Glomerular visceral epithelial cell (primary cell): ENCODE results near the gene PIK3R1.

ENCODE experiments used
- DNase-seq: peaks from one replicate; pipeline ENCODE4 v3.0.0-alpha.2; 2016; ENCODE audit errors: extremely low spot score

Gene PIK3R1

DNA sequence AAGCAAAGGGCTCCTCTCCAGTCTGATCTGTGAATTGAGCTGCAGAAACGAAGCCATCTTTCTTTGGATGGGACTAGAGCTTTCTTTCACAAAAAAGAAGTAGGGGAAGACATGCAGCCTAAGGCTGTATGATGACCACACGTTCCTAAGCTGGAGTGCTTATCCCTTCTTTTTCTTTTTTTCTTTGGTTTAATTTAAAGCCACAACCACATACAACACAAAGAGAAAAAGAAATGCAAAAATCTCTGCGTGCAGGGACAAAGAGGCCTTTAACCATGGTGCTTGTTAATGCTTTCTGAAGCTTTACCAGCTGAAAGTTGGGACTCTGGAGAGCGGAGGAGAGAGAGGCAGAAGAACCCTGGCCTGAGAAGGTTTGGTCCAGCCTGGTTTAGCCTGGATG lies 82.1 kb downstream of the PIK3R1 start:
- DNase-seq: no peak

DNA sequence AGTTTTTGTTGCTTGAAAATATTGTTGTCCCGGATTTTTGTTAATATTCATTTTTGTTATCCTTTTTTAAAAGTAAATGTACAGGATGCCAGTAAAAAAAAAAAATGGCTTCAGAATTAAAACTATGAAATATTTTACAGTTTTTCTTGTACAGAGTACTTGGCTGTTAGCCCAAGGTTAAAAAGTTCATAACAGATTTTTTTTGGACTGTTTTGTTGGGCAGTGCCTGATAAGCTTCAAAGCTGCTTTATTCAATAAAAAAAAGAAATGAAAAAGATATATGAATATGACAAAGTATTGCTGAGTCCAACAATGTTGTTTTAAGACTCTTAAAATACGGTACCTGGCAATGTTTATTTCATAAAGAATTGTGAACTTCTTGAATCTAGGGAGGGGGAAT lies 82.9 kb downstream of the PIK3R1 start:
- DNase-seq: no peak

DNA sequence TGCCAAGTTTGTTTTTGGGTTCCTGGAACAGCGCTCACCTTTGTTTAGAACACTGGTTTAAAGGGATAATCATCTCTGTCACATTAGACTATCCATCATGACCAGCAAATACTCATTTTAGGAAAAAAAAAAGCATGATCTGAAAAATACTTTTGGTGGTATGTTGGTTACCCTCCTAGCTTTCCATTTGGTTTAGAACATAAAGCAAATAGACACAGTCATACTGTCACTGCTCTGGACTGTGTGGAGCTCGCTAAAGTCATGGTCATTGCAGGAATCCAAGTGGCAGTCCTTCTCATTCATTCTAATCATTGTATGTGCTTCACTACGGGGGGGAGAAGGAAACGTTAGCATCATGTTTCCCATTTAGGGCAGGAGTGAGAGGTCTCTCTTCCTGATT lies 83.5 kb downstream of the PIK3R1 start:
- no peak for DNase-seq

DNA sequence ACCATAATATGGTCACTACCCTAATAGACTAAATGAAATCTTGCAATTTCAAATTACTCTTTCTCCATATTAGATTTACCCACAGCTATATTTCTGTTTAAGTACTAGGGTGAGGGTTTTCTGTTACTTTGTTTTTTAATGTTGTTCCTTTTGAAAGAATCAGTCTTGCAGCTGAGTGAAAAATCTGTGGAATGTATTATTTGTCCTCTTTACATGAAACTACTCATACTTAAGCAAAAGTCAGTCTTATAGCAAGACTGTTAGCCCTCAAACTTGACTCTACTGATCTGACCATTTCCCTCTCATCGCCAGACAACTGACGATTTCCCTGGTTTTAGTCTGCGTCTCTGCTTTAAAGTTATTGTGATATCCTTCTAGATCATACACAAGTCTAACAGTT lies 84.0 kb downstream of the PIK3R1 start:
- DNase-seq: no peak

DNA sequence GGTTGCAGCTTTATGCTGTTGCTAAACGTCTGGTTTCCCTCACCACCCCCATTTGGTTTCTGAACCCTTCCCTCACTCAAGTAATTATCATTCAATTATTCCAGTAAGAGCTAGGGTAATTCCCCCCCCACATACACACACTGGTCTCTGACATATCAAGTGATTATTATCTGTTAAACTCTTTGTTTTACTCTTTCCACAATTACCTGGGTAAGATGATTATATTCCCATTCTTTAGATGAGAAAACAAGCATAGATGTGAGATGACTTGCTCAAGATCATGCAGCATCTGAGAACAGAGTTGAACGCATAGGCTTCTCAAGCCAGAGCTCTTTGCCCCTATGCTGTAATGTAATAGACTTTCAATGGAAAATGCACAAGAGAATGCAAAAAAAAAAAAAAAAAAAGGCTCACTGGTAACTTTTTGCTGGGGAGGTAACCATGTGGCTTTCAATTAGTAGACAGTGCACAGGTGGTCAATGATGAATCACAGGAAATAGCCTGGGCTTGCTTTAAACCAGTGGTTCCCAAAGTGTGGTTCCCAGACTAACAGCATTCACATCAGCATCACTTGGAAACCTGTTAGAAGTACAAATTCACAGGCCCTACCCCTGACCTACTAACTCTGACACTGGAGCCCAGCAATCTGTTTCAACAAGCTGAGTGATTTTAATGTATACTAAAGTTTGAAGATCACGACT lies 87.6 kb downstream of the PIK3R1 start:
- peak; percentile 77 for DNase-seq

DNA sequence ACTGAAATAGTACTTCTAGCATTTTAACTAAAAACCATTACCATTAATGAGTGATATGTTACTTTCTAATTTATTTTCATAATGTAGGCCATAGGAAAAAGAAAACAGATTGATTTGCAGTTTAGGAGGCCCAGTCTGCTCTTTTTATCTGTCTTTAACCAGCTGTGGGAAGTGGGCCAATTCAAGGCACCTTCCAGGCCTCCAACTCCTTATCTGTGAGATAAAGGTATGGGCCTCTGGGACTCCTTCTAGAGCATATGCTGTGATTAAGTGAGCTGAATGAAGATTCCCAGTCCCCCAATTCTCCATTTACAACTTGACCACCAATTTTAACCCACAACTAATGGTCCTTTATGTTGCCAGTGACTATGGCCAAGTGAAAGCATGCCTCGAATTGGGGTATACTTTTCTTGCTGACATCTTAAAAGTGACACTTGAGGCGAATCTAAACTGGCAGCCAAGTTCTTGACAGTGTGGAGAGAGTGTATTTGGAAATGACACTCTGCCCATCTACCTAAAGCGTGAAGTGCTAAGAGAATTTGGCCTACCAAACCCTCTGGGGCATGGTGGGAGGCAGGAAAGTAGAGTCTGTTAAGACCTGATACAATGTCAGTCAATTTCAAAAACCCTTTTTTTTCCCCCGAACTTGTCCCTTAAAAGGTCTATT lies 88.3 kb downstream of the PIK3R1 start:
- DNase-seq: no peak

DNA sequence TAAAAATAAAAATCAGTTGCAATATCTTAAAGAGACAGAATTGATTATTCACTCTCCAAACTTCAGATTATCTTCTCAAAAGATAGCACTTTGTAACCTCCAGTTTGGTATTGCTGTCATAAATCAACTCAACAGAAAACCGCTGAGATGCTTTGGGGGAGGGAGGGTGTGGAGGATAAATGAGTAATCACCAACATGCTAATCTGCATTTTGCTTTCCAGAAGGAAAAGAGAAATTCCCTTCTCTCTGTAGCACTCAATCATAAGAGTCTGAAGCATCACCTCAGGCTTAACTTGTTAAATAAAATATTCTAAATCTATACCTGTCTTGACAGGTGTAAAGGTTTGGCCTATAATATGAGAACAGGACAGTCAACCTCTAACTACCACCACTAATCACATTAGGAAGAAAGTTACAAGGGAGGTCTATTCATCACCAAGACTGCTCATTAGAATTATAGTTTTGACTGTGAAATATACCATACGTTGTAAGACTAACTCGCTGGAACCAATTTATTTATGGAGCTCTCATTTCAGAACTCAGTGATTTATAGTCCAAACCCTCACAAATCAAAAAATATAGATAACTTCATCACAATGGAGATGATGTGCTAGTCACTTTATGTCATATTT lies 89.0 kb downstream of the PIK3R1 start:
- DNase-seq: peak; percentile 51

DNA sequence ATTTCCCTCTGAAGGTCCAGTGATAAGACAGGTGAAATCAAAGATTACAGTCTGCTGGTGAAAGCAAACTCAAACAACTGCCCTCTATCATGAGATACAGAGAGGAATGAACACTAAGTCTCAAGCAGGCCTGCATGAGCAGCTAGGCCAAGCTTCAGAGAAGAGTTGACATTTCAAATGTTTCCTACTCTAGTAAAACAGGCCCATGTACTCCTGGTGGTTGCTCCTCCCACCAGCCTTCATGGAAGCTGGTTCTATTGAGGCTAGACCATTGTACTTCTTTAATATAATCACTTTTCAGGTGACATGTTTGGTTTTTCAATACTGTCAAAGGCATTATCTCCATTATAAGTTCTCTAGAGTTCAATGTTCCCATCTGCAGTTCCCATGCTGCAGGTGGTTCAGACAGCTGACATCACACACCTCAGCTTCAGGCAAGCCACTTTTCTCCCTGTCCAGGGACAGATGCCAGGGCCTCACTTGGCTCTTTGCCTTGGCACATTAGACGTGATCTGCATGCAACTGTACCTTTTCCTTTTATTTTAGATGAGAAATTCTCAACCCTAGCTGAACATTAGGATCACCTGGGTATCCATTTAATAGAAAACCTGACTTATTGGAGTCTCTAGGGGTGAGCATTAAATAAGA lies 89.8 kb downstream of the PIK3R1 start:
- DNase-seq: no peak

DNA sequence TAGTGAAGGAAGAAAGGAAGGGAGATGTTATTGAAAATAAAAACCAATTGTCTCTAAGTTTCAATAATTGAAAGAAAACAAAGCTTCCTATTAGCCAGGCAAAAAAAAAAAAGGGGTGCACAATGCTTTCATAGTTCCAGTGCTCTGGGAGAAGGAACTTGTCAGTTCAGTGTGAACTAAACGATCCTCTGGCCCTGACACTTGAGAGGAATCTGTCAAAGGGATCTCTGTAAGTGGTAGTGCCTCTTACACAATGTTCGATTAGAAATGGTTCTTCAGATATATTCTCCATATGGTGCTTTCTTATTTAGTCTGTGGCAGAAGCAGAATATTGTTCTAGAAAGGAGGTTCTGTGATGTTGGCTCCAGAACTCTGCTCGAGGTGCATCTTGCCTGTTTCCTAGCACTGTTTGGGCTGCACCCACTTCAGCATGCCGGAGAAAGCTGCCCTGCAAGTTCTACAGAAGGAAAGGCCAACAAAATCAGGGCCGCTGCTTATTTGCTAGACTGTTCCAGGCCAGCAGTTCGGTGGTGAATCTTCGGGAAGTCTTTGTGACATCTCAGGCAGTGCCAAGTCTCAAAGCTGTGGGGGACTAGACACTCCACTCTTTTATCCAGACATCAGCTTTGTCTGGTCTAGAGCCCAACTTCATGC lies 90.9 kb downstream of the PIK3R1 start:
- DNase-seq: no peak

DNA sequence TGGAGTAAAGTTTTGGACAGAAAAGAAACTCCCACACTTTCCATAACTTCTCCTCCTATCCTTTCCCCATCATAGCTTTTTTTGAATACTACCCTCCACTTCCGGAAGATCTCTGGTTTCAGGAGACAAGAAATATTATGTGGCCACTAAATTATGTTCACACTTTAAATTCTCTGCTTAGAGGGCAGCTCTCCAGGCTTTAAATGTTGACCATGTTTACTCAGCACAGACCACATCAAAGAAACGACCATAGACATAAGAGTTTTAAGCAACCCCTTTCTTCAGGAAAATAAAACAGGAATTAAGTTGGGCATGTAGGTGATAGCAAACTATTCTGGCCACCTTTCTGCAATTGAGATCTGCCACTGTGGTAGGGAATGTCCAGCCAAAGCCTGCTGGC lies 97.8 kb downstream of the PIK3R1 start:
- no peak for DNase-seq

DNA sequence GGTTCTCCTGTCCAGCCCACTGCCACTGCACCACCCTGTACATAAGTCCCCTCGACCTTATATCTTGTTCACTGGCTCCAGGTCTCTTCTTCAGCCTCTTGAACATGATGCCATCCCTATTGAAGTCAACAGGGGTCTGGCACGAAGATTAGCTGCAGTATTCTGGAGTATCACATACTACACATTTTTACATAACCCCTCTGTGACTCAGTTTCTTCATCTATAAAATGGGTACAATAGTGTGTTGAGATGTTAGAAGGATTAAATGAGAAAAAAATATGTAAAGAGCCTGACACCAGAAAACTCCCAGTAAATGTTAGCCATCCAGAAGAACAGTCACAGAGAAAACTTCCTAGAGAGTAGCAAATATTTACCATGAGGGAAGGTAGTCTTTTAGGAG lies 98.9 kb downstream of the PIK3R1 start:
- DNase-seq: no peak

DNA sequence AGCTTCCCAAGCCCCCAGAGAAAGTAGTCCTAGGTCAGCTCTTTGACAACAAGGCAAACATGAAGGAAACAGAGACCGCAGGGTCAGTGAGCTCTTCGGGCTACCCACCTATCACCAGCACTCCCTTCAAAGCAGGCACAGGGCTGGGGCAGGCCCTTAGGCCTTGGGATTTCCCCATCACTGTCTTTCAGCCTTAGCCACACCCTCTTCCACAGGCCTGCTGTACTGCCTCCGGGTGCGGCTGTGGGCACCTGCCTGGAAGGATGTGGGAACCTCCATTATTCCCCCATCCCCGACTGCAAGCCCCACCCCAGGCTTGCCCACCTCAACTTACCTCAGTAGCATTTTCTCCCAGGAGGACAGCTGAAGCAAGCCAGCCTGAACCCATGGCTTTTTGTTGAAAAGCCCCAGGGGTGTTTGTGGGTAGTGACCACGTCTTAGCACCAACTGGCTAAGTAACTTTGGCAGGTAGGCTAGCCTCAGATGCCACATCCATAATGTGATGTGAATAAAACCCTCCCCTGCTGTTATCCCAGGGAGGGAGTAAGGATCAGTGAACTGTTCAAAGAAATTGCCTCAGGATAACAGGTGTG lies 100.2 kb downstream of the PIK3R1 start:
- peak; percentile 67 for DNase-seq

DNA sequence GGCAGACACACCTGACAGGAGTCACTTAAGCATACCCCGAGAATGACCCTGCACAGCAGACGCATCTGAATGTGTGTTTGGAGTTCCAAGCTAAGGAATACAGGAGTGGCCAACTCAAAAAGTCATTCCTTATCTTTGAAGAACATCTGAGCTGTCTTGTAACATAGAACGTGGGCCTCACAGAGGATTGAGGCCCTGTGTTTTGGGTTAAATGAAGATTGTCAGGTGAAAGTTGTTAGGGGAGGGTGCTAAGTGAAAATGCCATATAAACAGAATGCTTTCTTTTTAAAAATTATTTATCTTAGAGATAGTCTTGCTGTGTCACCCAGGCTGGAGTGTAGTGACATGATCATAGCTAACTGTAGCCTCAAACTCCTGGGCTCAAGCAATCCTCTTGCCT lies 100.9 kb downstream of the PIK3R1 start:
- no peak for DNase-seq

DNA sequence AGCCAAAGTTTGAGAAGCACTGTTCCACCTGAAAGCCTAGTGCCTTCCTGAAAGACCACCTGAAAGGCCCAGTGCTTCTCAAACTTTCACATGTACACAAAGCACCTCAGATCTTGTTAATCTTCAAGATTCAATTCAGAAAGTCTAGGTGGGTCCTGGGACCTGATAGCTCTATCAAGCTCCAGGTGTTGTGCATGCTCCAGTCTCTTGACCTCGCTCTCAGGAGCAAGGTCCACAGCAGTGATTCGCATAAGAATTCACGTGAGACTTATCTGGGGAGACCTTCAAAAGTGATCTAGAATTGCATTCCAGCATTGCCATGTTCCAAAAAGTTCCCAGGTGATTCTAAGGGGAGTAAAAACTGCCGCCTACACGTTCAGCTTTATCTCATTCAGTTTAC lies 102.1 kb downstream of the PIK3R1 start:
- no peak for DNase-seq

DNA sequence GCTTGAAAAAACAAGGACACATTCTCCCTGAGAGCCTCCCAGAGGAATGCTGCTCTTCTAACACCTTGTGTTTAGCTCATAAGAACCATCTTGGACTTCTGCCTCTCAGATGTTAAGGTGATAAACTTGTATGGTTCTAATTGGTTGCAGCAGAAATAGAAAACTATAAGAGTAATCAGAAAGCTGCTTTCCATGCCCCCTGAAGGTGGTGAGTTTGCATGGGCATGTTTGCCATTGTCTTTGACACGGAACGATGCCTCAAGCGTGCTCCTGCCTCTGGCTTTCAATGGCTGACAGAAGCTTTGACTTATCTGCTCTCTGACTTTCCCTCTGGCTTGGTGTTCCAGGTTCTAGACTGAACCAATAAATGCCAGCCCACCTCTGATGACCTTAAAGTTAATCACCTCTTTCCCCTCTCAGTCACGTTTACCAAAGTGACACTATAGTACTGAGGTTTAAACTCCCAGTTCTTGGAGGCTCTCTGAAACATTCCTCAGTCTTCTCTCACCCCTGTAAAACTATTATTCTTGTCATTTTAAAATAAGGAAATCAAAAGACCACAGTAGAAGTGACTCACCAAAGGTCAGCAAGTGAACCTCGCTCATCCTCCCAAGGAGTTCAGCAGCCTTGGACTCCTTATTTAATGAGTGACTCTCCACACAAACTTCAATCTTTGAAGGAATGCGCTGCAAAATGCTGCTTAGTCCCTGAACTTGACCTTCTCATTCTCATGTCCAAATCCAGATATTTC lies 103.6 kb downstream of the PIK3R1 start:
- peak; percentile 81 for DNase-seq

DNA sequence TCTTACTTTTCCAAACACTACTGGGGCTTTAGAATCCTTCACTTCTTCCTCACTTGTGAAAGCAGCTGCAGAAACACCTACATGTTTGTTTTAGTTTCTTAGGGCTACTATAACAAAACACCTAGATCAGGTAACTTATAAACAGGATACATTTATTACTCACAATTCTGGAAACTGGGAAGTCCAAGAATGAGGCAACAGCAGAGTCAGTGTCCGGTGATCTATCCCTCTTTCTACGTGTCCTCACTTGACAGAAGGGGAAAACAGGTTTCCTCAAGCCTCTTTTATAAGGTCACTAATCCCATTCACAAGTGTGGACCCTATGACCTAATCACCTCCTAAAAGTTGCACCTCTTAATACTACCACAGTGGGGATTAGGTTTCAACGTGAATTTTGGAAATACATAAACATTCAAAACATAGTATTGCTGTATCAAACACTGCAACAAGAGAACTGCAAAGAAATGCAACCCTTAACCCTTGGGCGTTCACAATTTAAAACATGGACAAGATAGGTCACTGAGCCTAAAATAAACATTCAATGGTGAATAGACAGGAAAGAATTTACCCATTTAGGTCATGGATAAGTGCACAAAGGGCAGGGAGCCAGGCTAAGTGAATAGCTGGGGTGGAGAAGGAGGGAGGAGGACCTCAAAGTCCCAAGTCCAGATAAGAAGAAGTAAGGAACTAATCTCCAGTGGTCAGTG lies 104.3 kb downstream of the PIK3R1 start:
- DNase-seq: peak; percentile 64

DNA sequence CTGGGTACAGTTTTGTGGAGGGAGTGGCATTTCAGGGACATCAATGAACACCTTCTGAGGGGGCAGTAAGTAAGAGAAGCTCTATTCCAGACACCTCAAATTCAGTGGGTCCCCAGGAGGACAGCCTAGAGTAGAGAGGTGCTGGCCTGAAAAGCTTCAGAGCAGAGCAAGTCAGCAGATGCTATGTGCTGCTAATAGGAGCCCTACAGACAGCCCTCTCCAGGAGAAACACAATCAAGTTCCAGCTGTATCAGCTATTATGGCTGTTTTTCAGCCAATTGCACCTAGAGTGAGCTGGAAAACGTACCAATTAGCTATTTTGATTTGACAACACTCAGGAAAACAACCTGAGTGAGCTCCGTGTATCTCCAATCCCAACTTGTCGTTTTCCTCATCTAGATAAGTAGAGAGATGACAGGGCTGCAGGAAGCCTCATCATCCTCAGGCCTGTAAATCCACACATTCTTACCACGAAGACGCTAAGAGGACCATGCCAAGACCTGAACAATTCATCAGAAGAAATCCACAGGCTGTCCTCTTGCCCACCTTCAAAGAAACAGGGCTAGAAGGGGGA lies 104.9 kb downstream of the PIK3R1 start:
- DNase-seq: no peak

DNA sequence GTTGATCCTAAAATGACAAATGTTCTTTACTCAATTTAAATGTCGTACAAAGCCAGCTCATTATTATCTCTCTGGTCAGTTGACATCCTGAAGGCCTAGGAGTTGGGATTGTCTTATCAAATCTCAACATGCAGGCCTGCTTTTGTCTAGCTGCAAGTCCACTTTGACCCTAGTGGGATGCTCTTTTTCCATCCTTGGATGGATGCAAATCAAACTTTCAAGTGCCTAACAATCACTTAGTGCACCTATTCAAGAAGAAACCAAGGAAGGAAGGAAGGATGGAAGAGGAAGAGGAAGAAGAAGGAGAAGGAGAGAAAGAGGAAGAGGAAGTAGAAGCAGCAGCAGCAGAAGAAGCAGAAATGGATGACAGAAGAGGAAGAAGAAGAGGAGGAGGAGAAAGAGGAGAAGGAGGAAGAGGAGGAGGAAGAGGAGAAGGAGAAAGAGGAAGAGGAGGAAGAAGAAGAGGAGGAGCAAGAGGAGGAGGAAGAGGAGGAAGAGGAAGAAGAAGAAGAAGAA lies 109.6 kb downstream of the PIK3R1 start:
- DNase-seq: no peak

DNA sequence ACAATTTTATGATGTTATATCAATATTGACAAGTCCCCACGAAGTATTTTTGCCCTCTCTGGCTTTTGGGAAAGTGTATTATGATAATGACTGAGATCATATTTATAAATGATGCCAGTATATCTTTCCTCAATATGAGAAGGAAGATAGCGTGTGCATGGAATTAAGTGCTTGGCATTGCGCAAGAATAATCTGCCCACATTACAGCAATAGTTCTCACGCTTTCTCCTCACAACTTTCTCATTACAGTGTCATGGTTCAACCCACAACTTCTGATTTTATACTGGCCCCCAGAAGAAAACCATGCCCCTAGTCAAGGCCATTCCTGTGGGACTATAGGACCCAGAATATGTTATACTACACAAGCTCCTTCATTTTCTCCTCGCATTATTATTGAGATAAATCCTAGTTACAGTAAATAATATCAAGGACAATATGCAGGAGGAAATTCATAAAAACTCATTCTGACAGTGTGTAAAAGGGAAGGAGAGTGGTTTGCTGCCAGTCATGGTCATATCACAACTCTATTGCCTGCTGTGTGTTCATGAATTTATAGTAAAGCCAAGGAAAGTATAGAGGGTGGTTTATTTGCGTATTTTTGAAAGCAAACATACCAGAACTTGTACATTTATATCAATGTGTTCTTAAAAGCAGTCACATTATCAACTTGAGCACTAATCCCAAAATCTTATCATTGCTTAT lies 114.1 kb downstream of the PIK3R1 start:
- DNase-seq: no peak
